ENCODE results near the gene FBXW11.
"Not testable (repeated sequence)": the region's sequence is repeated elsewhere in the genome, so short reads cannot be mapped to it uniquely, and the experiment has no call there.

FBXW11 gene

GRCh38 chr5:171906066-171906570 lies 100.3 kb downstream of the FBXW11 start:
- no peak for DNase-seq

GRCh38 chr5:171904886-171905285 lies 101.6 kb downstream of the FBXW11 start:
- DNase-seq: no peak

DNA sequence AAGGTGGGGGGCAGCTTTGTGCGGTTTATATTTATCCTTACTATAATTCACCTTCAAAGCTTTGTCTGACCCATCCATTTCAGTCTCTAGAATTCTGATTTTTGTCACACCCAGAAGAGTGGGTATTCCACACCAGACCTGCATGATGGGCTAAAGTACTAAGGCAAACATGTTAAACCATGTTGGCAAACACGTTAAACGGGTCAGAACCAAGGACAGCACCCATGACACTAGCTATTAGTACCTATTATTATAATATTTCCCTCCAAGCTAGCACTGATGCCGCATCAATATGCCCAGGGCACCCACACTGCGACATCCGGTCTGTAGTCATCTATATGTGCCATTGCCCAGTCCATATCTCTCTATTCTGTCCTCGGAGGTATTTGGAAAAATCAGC lies 104.7 kb downstream of the FBXW11 start:
- DNase-seq: no peak

GRCh38 chr5:171899792-171900191 lies 106.6 kb downstream of the FBXW11 start:
- DNase-seq: no peak

GRCh38 chr5:171898879-171899278 lies 107.6 kb downstream of the FBXW11 start:
- no peak for DNase-seq

- no peak for DNase-seq
Measured at GRCh38 chr5:171898386-171898785, 108.1 kb downstream of the FBXW11 start.

- no peak for DNase-seq
Measured at GRCh38 chr5:171897231-171897630, 109.2 kb downstream of the FBXW11 start.

- no peak for DNase-seq
Measured at GRCh38 chr5:171895081-171895480, 111.4 kb downstream of the FBXW11 start.

GRCh38 chr5:171893290-171893886 lies 113.0 kb downstream of the FBXW11 start:
- DNase-seq: no peak

GRCh38 chr5:171891595-171891994 lies 114.8 kb downstream of the FBXW11 start:
- no peak for DNase-seq

- DNase-seq: no peak
Measured at GRCh38 chr5:171891150-171891549, 115.3 kb downstream of the FBXW11 start.

GRCh38 chr5:171888051-171888481 lies 118.4 kb downstream of the FBXW11 start:
- DNase-seq: no peak

- DNase-seq: not testable (repeated sequence)
Measured at GRCh38 chr5:171886037-171886436, 120.4 kb downstream of the FBXW11 start.

GRCh38 chr5:171882118-171882517 lies 124.3 kb downstream of the FBXW11 start:
- no peak for DNase-seq

DNA sequence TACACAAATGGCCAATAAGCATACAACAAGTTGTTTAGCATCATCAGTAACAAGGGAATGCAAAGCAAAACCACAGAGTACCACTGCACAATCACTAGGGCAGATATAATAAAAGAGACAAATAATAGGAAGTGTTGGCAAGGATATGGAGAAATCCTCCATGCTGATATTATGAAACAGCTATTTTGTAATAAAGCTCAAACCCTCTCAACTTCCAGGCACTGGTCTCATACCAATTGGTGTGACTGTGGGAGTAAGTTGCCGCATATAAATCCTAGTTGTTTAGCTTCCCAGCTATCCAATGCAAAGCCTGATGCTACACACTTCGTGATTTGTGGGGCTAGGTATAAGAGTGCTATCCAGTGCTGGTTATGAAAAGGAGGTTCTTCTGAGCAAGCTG lies 132.2 kb downstream of the FBXW11 start:
- DNase-seq: no peak

- no peak for DNase-seq
Measured at GRCh38 chr5:171872666-171873065, 133.8 kb downstream of the FBXW11 start.

GRCh38 chr5:171871711-171872110 lies 134.7 kb downstream of the FBXW11 start:
- no peak for DNase-seq

DNA sequence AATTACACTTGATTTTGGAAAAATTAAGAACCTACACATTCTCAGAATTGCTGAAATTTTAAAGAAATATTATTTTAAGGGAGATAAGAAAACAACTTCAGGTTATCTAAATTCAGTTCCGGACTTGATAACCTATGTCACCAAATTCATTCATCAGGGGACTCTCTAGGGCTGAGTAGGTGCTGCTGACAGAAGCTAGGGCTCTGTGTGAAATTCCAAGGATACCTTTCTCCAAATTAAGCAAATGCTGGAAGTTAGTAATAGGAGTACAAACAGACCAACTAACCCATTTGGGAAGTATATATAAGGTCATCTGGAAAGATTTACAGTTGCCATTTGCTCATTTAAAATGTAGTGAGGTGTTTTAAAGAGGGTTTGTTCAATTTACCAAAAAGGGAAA lies 136.5 kb downstream of the FBXW11 start:
- DNase-seq: no peak

DNA sequence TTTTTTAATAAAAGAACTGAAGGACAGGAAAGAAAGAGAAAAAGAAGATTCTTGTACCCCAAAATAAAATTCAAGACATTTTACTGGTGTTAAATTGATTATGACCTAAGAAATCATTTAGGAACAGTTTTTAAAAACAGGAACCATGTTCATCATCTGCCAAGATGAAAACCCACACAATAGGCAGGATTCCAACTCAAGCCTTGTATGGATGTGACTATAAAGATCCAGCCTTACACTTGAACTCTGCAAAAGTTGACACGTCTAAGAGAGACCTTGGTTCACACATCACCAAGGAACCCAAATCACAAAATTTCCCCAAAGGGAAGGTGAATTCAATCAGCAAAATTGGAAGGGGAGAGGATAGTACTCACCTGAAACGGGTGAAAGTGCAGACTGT lies 138.2 kb downstream of the FBXW11 start:
- no peak for DNase-seq

- no peak for DNase-seq
Measured at GRCh38 chr5:171867786-171868185, 138.7 kb downstream of the FBXW11 start.

GRCh38 chr5:171865471-171865870 lies 141.0 kb downstream of the FBXW11 start:
- no peak for DNase-seq

DNA sequence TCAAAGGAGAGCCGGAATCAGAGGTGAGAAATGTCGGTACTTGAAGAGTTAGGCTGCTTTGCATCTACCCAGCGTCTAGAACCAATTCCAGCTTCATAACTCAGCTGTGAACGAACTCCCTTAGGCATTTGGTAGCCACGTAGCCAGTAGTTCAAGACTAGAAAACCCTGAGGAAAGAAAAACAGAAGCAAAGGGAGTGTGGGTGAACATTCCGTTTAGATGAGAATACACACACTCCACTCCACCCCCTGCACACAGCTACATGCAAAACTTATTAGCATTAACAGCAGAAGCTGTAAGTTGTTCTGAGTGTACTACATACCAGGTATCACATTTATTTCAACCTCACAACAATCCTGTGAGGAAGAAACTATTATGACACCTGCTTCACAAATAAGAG lies 142.5 kb downstream of the FBXW11 start:
- DNase-seq: no peak

DNA sequence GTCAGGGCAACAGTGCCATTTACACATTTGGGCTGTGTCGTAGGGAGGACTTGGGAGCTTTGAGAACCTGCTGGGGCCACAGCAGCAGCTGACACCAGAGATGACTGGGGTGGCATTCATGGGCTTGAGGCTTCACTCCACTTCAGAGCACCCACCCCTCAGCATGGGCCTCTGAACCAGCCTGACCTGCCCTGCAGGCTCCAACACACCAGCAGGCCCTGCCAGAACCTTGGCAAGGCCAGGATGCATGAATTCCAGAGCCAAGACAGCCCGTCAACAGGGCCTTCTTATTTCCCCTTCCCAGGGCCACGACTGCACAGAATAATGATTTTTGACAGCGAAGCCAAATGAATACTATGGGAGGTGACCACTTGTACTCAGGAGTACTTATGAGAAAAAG lies 143.8 kb downstream of the FBXW11 start:
- no peak for DNase-seq

DNA sequence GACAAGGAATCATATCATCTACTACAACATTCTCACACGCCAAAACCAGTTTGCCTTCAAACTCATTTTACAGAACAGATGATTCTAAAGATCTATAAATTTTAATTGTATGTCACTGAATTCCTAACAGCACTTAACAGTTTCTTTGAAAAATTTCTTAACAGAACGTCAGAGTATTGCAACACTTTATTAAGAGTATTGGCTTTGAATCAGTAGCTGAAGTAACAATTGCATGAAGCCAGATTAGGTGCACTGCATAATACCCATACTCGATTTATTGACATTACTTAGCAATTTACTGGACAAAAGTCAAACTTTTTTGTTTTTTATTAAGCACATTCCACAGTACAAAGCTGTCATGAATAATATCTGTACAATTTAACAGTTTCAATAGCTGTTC lies 145.1 kb downstream of the FBXW11 start:
- no peak for DNase-seq

GRCh38 chr5:171858303-171858702 lies 148.1 kb downstream of the FBXW11 start:
- DNase-seq: no peak
